ENCODE results near the gene PPP1R9B.

The PPP1R9B gene

DNA sequence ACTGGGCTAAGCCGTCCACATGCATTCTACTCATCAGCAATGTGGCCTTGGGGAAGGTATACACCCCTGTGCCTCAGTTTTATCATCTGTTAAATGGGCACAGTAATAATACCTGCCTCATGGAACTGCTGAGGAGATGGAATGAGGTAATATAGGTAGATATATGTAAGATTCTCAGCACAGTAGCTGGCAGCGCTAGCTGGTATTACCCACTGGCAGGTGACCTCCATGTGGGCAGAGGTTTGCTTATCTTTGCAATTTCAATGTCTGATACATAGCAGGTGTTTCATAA, 14.2 kb upstream of the PPP1R9B start (continued):
- TF ChIP-seq, protein P1, sequence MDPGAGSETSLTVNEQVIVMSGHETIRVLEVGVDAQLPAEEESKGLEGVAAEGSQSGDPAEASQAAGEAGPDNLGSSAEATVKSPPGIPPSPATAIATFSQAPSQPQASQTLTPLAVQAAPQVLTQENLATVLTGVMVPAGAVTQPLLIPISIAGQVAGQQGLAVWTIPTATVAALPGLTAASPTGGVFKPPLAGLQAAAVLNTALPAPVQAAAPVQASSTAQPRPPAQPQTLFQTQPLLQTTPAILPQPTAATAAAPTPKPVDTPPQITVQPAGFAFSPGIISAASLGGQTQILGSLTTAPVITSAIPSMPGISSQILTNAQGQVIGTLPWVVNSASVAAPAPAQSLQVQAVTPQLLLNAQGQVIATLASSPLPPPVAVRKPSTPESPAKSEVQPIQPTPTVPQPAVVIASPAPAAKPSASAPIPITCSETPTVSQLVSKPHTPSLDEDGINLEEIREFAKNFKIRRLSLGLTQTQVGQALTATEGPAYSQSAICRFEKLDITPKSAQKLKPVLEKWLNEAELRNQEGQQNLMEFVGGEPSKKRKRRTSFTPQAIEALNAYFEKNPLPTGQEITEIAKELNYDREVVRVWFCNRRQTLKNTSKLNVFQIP (CRISPR knock-in tag; IDR thresholded peaks at IDR 0.05; ENCODE audit: borderline replicate concordance, low read depth) = no peak

DNA sequence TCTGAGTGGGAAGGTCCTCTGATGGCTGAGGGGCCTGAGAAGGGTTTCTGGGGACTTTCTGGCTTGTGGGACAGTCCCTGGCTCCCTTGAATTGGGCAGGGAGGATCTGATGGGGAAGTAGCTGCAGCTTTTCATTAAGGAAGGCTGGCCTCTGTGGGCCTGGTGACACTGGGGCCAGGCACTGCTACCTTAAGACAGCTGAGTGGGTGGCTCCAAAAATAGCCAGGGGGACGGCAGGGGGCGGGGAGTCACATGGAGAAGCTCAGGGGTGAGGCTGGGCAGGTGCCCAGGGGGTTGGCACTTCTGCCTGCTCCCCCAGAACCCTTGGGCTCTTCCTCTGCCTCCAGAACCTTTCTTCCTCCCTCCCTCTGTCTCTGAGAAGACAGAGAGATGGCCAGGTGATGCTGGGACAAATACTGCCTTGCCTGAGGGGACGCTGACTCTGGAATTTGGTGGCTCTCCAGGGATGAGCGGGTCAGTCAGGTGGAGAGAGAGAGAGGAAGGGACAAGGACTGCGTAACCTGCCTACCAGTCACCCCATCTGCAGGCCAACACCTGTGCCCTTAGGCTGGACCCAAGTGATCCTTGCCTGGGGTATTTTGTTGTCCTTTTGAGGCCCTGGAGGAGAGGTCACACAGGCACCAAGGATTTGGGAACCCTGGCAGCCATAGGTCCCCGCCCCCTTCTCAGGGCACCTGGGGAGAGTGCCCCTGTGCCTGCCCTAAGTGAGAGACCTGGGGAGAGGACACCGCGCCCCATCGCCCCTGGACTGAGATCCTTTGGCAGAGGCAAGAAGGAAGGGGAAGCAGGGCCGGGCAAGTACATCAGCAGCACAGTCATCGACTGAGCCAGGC, 13.6 kb upstream of the PPP1R9B start:
- no peak for ATAC-seq

DNA sequence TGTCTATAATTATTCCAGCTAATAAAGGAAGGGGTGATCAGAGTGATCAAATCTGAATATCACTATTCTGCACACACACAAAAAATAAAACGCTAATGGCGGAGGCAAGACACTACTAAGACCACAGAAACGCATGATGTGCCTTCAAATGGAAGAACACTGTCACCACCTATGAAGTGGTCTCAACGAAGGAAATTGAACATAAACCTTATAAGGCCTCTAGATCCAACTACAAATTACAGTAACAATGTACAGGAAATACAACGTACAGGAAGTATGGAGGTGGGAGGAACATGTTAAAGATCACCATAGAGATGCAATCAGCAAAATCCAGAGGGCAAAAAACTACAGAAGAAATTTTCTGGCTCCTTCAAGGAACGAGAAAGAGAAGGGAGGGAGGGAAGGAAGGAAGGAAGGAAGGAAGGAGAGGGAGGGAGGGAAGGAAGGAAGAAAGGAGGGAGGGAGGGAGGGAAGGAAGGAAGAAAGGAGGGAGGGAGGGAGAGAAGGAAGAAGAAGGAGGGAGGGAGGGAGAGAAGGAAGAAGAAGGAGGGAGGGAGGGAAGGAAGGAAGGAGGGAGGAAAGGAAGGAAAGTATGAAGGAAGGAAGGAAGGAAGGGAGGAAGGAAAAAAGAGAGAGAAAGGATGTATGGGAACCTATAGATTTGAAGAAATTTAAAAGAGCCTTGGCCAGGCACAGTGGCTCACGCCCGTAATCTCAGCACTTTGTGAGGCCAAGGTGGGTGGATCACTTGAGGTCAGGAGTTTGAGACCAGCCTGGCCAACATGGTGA, 12.2 kb upstream of the PPP1R9B start:
- ATAC-seq = no peak
- TF ChIP-seq PPARA (CRISPR knock-in tag; IDR thresholded peaks at IDR 0.05; ENCODE audit: borderline replicate concordance) (no peak), SNAI2 (CRISPR knock-in tag; IDR thresholded peaks at IDR 0.05) (no peak), GLIS3 (CRISPR knock-in tag; IDR thresholded peaks at IDR 0.05) (no peak), ZC3H10 (CRISPR knock-in tag; IDR thresholded peaks at IDR 0.05) (no peak), RARB (CRISPR knock-in tag; IDR thresholded peaks at IDR 0.05) (no peak), BACH2 (CRISPR knock-in tag; IDR thresholded peaks at IDR 0.05; ENCODE audit: borderline replicate concordance) (no peak)
- TF ChIP-seq, protein P2, sequence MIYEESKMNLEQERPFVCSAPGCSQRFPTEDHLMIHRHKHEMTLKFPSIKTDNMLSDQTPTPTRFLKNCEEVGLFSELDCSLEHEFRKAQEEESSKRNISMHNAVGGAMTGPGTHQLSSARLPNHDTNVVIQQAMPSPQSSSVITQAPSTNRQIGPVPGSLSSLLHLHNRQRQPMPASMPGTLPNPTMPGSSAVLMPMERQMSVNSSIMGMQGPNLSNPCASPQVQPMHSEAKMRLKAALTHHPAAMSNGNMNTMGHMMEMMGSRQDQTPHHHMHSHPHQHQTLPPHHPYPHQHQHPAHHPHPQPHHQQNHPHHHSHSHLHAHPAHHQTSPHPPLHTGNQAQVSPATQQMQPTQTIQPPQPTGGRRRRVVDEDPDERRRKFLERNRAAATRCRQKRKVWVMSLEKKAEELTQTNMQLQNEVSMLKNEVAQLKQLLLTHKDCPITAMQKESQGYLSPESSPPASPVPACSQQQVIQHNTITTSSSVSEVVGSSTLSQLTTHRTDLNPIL (CRISPR knock-in tag; IDR thresholded peaks at IDR 0.05; ENCODE audit: low read depth) = no peak
- TF ChIP-seq, protein P1 (CRISPR knock-in tag; IDR thresholded peaks at IDR 0.05; ENCODE audit: borderline replicate concordance, low read depth) = no peak

More for the DNA sequence above, 13.6 kb upstream of the PPP1R9B start:
- TF ChIP-seq ARNTL (CRISPR knock-in tag; IDR thresholded peaks at IDR 0.05; ENCODE audit: borderline replicate concordance, low read depth) = no peak
- no peak for TF ChIP-seq OSR1 (CRISPR knock-in tag; IDR thresholded peaks at IDR 0.05)
- TF ChIP-seq GLIS3 (CRISPR knock-in tag; IDR thresholded peaks at IDR 0.05) = no peak
- TF ChIP-seq ISL1 (CRISPR knock-in tag; IDR thresholded peaks at IDR 0.05) = no peak
- no peak for TF ChIP-seq PPARA (CRISPR knock-in tag; IDR thresholded peaks at IDR 0.05; ENCODE audit: borderline replicate concordance)
- TF ChIP-seq ZNF70 (CRISPR knock-in tag; IDR thresholded peaks at IDR 0.05) = no peak

GRCh38 chr17:50161911-50162288, 11.4 kb upstream of the PPP1R9B start:
- no peak for ATAC-seq
- TF ChIP-seq, protein P3, sequence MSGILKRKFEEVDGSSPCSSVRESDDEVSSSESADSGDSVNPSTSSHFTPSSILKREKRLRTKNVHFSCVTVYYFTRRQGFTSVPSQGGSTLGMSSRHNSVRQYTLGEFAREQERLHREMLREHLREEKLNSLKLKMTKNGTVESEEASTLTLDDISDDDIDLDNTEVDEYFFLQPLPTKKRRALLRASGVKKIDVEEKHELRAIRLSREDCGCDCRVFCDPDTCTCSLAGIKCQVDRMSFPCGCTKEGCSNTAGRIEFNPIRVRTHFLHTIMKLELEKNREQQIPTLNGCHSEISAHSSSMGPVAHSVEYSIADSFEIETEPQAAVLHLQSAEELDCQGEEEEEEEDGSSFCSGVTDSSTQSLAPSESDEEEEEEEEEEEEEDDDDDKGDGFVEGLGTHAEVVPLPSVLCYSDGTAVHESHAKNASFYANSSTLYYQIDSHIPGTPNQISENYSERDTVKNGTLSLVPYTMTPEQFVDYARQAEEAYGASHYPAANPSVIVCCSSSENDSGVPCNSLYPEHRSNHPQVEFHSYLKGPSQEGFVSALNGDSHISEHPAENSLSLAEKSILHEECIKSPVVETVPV (CRISPR knock-in tag; IDR thresholded peaks at IDR 0.05) = no peak
- TF ChIP-seq, protein P4, sequence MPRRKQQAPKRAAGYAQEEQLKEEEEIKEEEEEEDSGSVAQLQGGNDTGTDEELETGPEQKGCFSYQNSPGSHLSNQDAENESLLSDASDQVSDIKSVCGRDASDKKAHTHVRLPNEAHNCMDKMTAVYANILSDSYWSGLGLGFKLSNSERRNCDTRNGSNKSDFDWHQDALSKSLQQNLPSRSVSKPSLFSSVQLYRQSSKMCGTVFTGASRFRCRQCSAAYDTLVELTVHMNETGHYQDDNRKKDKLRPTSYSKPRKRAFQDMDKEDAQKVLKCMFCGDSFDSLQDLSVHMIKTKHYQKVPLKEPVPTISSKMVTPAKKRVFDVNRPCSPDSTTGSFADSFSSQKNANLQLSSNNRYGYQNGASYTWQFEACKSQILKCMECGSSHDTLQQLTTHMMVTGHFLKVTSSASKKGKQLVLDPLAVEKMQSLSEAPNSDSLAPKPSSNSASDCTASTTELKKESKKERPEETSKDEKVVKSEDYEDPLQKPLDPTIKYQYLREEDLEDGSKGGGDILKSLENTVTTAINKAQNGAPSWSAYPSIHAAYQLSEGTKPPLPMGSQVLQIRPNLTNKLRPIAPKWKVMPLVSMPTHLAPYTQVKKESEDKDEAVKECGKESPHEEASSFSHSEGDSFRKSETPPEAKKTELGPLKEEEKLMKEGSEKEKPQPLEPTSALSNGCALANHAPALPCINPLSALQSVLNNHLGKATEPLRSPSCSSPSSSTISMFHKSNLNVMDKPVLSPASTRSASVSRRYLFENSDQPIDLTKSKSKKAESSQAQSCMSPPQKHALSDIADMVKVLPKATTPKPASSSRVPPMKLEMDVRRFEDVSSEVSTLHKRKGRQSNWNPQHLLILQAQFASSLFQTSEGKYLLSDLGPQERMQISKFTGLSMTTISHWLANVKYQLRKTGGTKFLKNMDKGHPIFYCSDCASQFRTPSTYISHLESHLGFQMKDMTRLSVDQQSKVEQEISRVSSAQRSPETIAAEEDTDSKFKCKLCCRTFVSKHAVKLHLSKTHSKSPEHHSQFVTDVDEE (CRISPR knock-in tag; IDR thresholded peaks at IDR 0.05) = 0 out of 2 replicates have a peak, but pooled peaks have one; percentile 5

Data from SK-N-SH treated with all-trans-retinoic acid at 6 μM for 48 hours (cell line).